ENCODE results near the gene SSUH2. TPM values are rescaled to one million over a fixed set of nuclear protein-coding genes. Genes with fewer than 3 reads are reported as not detected.

The SSUH2 gene
- total RNA-seq, 6 donors from 2014 or later = 0.22 to 0.79 TPM; not detected in 4

DNA sequence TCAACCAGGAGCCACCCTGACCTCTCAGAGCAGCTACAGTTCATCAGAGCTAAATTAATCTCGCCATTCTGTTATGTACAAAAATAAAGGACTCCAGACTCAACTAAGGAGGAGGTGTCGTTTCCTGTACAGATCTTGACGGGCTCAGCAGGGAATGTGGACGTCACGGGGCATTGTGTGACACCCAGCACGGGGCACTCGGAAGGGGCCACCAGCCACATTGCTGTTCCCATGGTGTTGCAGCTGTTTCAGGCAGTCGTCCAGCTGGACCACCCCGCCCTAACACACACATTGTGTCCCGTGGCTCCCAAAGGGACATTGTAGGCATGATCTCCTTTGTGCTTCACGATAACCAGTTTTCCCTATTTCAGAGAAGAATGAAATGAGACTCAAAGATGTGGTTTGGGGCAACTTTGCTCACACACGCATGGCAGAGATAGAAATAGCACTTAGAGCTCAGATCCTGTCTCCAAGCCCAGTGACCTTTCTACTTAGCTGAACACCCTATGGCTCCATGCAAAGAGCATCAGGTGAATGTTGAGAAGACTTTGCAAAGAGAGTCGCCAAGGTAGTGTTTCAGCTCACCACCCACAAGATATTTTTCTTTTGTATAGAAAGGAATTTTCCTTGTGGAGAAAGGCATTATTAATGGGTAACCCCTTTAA is 5.5 kb downstream of the SSUH2 start:
- TF ChIP-seq, protein P1, sequence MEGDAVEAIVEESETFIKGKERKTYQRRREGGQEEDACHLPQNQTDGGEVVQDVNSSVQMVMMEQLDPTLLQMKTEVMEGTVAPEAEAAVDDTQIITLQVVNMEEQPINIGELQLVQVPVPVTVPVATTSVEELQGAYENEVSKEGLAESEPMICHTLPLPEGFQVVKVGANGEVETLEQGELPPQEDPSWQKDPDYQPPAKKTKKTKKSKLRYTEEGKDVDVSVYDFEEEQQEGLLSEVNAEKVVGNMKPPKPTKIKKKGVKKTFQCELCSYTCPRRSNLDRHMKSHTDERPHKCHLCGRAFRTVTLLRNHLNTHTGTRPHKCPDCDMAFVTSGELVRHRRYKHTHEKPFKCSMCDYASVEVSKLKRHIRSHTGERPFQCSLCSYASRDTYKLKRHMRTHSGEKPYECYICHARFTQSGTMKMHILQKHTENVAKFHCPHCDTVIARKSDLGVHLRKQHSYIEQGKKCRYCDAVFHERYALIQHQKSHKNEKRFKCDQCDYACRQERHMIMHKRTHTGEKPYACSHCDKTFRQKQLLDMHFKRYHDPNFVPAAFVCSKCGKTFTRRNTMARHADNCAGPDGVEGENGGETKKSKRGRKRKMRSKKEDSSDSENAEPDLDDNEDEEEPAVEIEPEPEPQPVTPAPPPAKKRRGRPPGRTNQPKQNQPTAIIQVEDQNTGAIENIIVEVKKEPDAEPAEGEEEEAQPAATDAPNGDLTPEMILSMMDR (IDR thresholded peaks at IDR 0.05) = no peak
- TF ChIP-seq POLR2AphosphoS5 (IDR thresholded peaks at IDR 0.05) = no peak
- TF ChIP-seq EP300 (IDR thresholded peaks at IDR 0.05) = no peak
- TF ChIP-seq POLR2A (IDR thresholded peaks at IDR 0.05) = no peak
- no peaks in the 10 kb centered on the region for H3K27me3 ChIP-seq
- H3K4me1 ChIP-seq = no peaks in the 10 kb centered on the region
- WGBS, 2 donors = 64% methylated on average over 13 of the region's 13 CpGs
- no peak for DNase-seq
- ATAC-seq (ENCODE audit: low FRiP score in 2 of 2) = no peak
- H3K27ac ChIP-seq = no peak overlapping the region
- H3K36me3 ChIP-seq = no peaks in the 10 kb centered on the region
- H3K9me3 ChIP-seq = no peaks in the 10 kb centered on the region
- no peak overlapping the region for H3K4me3 ChIP-seq

DNA sequence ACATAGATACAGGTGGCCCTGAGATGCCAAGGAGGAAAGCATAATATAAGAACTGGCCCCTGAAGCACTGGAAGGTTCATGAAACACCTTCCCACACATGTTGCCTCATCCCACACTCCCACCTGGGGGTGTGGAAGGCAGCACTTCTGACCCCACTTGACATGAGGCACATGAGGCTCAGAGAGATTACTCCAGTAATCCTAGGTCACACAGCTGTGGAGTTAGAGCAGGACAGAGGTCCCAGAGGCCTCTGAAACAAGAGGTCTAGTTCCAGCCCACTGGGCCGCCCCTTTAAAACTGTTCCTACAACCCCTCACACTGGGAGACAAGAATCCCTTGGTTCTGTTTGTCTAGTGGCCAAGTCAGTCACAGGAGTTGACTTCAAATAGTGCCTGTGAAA is 7.2 kb downstream of the SSUH2 start:
- 100% methylated on average over 1 of the region's 1 CpG for WGBS, 2 donors
- Histone ChIP-seq H3K4me1 (no peaks in the 10 kb centered on the region), H3K4me3 (no peak overlapping the region), H3K27ac (no peak overlapping the region), H3K36me3 (no peaks in the 10 kb centered on the region), H3K9me3 (no peaks in the 10 kb centered on the region), H3K27me3 (no peaks in the 10 kb centered on the region)
- ATAC-seq (ENCODE audit: low FRiP score in 2 of 2) = no peak
- no peak for DNase-seq
- TF ChIP-seq POLR2A (IDR thresholded peaks at IDR 0.05) = no peak
- TF ChIP-seq, protein P1 (IDR thresholded peaks at IDR 0.05) = no peak
- TF ChIP-seq POLR2AphosphoS5 (IDR thresholded peaks at IDR 0.05) = no peak
- no peak for TF ChIP-seq EP300 (IDR thresholded peaks at IDR 0.05)

DNA sequence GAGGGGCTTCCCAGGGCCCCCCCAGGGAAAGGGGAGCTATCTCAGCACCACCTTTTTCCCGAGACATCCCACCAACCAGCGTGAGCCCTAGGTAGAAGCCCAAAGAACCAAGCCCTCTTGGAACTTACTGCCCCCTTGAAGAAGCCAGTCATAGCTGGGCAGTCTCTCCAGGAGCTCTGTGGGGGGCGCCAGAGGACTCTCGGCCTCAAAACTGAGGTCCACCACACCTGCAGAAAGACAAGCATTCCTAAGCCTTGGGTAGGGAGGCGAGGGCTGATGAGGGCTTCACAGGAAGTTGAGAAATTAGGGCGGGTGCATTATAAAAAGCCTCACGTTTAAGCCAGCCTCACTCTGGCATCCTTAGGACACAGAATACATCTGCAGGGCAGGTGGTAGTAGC is 9.0 kb downstream of the SSUH2 start:
- Histone ChIP-seq H3K27ac (no peak overlapping the region), H3K4me3 (no peak overlapping the region), H3K4me1 (no peaks in the 10 kb centered on the region), H3K36me3 (no peaks in the 10 kb centered on the region), H3K9me3 (no peaks in the 10 kb centered on the region), H3K27me3 (no peaks in the 10 kb centered on the region)
- TF ChIP-seq EP300 (IDR thresholded peaks at IDR 0.05) (no peak), POLR2AphosphoS5 (IDR thresholded peaks at IDR 0.05) (no peak), POLR2A (IDR thresholded peaks at IDR 0.05) (no peak)
- TF ChIP-seq, protein P1 (IDR thresholded peaks at IDR 0.05) = no peak
- DNase-seq (no peak), ATAC-seq (ENCODE audit: low FRiP score in 2 of 2) (no peak)
- WGBS, 2 donors = 72 to 89% methylated on average over 7 of the region's 7 CpGs

DNA sequence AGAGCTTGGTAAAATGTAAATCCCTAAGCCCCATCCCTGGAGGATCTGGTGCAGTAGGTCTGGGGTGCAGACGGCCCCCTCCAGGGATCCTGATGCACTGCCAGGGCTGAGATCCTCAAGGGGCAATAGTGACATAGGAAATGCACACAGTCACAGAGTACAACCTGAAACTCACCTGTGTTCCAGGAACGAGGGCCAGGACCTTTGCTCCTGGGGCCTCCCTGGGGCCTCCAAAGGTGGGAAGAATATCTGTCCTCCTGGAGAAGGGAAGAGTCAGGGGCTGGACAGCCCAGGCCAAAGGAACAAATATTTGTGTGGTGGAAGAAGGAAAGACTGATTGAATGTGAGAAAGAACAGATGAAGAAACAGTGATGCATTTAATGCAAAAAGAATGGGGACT is 9.5 kb downstream of the SSUH2 start:
- TF ChIP-seq POLR2AphosphoS5 (IDR thresholded peaks at IDR 0.05) (no peak), POLR2A (IDR thresholded peaks at IDR 0.05) (no peak), EP300 (IDR thresholded peaks at IDR 0.05) (no peak)
- TF ChIP-seq, protein P1 (IDR thresholded peaks at IDR 0.05) = no peak
- H3K4me1 ChIP-seq = no peaks in the 10 kb centered on the region
- H3K4me3 ChIP-seq = no peak overlapping the region
- H3K27me3 ChIP-seq = no peaks in the 10 kb centered on the region
- no peaks in the 10 kb centered on the region for H3K9me3 ChIP-seq
- ATAC-seq (ENCODE audit: low FRiP score in 2 of 2) = no peak
- no peaks in the 10 kb centered on the region for H3K36me3 ChIP-seq
- DNase-seq = no peak
- no peak overlapping the region for H3K27ac ChIP-seq
- WGBS, 2 donors = 77 to 90% methylated on average over 2 of the region's 2 CpGs
